Fibroblast of the aortic adventitia (primary cell): ENCODE results near the gene PLB1. TPM values are rescaled to one million over a fixed set of nuclear protein-coding genes. Genes with fewer than 3 reads are reported as not detected.

Source experiments
- DNase-seq: peaks from one replicate; pipeline ENCODE4 v3.0.0-alpha.2; 2010; ENCODE audit warnings: low read depth
- H3K4me3 ChIP-seq: 2 replicates; pipeline ENCODE4 v1.5.1; 2011; ENCODE audit warnings: low read depth, mild to moderate bottlenecking, control low read depth, low read length, moderate library complexity
- total RNA-seq: library from RNA; depleted of rRNA; stranded (reverse); fragments of >200 nt; gene quantifications from 2 replicates; pipeline ENCODE4 v1.2.3, GENCODE V29; 2012; ENCODE audit warnings: low replicate concordance
- TF ChIP-seq, protein P1 (sequence below): IDR thresholded peaks from 2 replicates; pipeline ENCODE4 v1.5.1; 2011; ENCODE audit warnings: mild to moderate bottlenecking, low read length, control low read depth, inconsistent platforms; ENCODE audit not compliant: insufficient read depth

Gene PLB1
- total RNA-seq, 1 donor = 2.7 TPM

GRCh38 chr2:28684142-28684858 lies 188.4 kb downstream of the PLB1 start:
- H3K4me3 ChIP-seq = no peak overlapping the region
- TF ChIP-seq, protein P1, sequence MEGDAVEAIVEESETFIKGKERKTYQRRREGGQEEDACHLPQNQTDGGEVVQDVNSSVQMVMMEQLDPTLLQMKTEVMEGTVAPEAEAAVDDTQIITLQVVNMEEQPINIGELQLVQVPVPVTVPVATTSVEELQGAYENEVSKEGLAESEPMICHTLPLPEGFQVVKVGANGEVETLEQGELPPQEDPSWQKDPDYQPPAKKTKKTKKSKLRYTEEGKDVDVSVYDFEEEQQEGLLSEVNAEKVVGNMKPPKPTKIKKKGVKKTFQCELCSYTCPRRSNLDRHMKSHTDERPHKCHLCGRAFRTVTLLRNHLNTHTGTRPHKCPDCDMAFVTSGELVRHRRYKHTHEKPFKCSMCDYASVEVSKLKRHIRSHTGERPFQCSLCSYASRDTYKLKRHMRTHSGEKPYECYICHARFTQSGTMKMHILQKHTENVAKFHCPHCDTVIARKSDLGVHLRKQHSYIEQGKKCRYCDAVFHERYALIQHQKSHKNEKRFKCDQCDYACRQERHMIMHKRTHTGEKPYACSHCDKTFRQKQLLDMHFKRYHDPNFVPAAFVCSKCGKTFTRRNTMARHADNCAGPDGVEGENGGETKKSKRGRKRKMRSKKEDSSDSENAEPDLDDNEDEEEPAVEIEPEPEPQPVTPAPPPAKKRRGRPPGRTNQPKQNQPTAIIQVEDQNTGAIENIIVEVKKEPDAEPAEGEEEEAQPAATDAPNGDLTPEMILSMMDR = no peak
- DNase-seq = no peak

- DNase-seq = no peak
- TF ChIP-seq, protein P1 = no peak
- H3K4me3 ChIP-seq = no peak overlapping the region
Observed at GRCh38 chr2:28687171-28687570, 191.3 kb downstream of the PLB1 start.

GRCh38 chr2:28687640-28688385 lies 192.0 kb downstream of the PLB1 start:
- no peak overlapping the region for H3K4me3 ChIP-seq
- no peak for DNase-seq
- TF ChIP-seq, protein P1 = no peak

GRCh38 chr2:28688818-28689217 lies 193.0 kb downstream of the PLB1 start:
- no peak for DNase-seq
- TF ChIP-seq, protein P1 = no peak
- H3K4me3 ChIP-seq = no peak overlapping the region

DNA sequence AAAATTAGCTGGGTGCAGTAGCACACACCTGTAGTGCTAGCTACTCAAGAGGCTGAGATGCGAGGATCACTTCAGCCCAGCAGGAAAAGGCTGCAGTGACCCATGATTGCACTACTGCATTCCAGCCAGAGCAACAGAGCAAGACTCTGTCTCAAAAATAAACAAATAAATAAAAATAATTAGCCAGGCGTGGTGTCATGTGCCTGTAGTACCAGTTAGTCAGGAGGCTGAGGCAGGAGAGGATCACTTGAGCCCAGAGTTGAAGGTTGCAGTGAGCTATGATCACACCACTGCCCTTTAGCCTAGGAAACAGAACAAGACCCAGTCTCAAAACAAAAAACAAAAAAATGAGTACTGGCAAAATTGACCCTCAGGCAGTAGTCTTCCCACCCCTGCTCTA lies 193.9 kb downstream of the PLB1 start:
- no peak overlapping the region for H3K4me3 ChIP-seq
- TF ChIP-seq, protein P1 = no peak
- no peak for DNase-seq

DNA sequence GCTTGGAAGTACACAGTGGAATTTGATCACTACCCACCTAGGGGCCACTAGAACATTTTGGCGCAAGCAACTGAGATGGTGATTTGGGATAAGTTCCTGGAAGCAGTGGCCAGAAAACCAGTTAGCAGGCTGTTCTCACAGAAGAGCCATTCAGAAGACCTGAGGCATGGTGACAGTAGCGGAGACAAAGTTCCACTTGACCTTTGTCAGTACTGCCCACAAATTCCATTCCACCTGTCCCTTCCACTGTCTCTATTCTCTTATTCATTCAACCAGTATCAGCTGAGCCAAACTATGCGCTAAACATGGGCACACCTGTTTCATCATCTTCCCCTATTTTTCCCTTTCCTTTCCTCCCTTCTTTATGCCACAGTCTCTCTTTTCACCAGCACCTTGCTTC lies 196.6 kb downstream of the PLB1 start:
- no peak overlapping the region for H3K4me3 ChIP-seq
- TF ChIP-seq, protein P1 = no peak

More for the DNA sequence above, 196.6 kb downstream of the PLB1 start:
- DNase-seq = no peak
